ENCODE results near the gene OPCML.

- TF ChIP-seq CTCF (IDR thresholded peaks at IDR 0.05; ENCODE audit: low read length): no peak
- TF ChIP-seq EZH2 (optimal IDR thresholded peaks at IDR 0.05; ENCODE audit: low read depth, low read length): no peak
Measured at GRCh38 chr11:133122256-133122655, 410.0 kb downstream of the OPCML start.
